Sigmoid colon (tissue), 7 donors: ENCODE data around the gene ZNF486. TPM values are rescaled to one million over a fixed set of nuclear protein-coding genes. Genes with fewer than 3 reads are reported as not detected.
"Not testable (repeated sequence)": the region's sequence is repeated elsewhere in the genome, so short reads cannot be mapped to it uniquely, and the experiment has no call there.

Source experiments
- DNase-seq: peaks from one replicate; pipeline ENCODE4 v3.0.0-alpha.2; 2019
- H3K27ac ChIP-seq, 4 donors: fragments of 200-600 bp; sonication (generic); one replicate each; pipeline ENCODE4 v1.5.1; 2016 to 2019; ENCODE audit warnings: mild to moderate bottlenecking in 1 of 4
- H3K27me3 ChIP-seq, 3 donors: fragments of 200-600 bp; sonication (generic); one replicate each; pipeline ENCODE4 v1.5.1; 2019; ENCODE audit warnings: mild to moderate bottlenecking in 1 of 3
- H3K36me3 ChIP-seq, 4 donors: fragments of 200-600 bp; sonication (generic); one replicate each; pipeline ENCODE4 v1.5.1; 2016 to 2019
- H3K4me1 ChIP-seq, 4 donors: fragments of 200-600 bp; sonication (generic); one replicate each; pipeline ENCODE4 v1.5.1; 2017 to 2019
- H3K4me3 ChIP-seq, 4 donors: fragments of 200-600 bp; sonication (generic); one replicate each; pipeline ENCODE4 v1.5.1; 2017 to 2019; ENCODE audit warnings: mild to moderate bottlenecking in 2 of 4, moderate library complexity in 1 of 4
- H3K9me3 ChIP-seq, 4 donors: fragments of 200-600 bp in 3 of 4; sonication (generic) in 3 of 4; one replicate each; pipeline versions ENCODE4 v1.5.1 to v1.6.1; 2013 to 2019
- CTCF ChIP-seq, 4 experiments: fragments of 450-650 bp in 3 of 4; fragments of 200-600 bp in 1 of 4; IDR thresholded peaks; one replicate each; pipeline ENCODE4 v1.5.1; 2016 to 2019; ENCODE audit warnings: antibody characterized with exemption in 4 of 4, mild to moderate bottlenecking in 3 of 4, moderate library complexity in 2 of 4
- EP300 ChIP-seq, 4 donors: sonication (generic); formaldehyde crosslinking; IDR thresholded peaks; one replicate each; pipeline ENCODE4 v1.6.1; 2017; ENCODE audit warnings: antibody characterized with exemption in 4 of 4
- POLR2A ChIP-seq, 2 donors: fragments of 450-650 bp; IDR thresholded peaks; one replicate each; pipeline ENCODE4 v1.6.1; 2016; ENCODE audit warnings: antibody characterized with exemption in 2 of 2, mild to moderate bottlenecking in 2 of 2, moderate library complexity in 2 of 2
- POLR2AphosphoS5 ChIP-seq, 4 donors: sonication (generic); formaldehyde crosslinking; IDR thresholded peaks; one replicate each; pipeline ENCODE4 v1.6.1; 2017; ENCODE audit warnings: antibody characterized with exemption in 4 of 4
- WGBS, 2 donors: extraction: QIAGEN DNeasy Blood & Tissue Kit; methylation state at CpG; one replicate each; pipeline ENCODE4 v1.1.7; 2013; 5-methylcytosine and 5-hydroxymethylcytosine counted together
- intact Hi-C: fragments of 100-400 bp; cut with DNase I; formaldehyde crosslinking; loops from one replicate; pipeline ENCODE4 v1.15.1; 2023
- polyA plus RNA-seq, 3 donors: library from polyadenylated mRNA; stranded (reverse); fragments of 200-250 nt; gene quantifications; one replicate each; pipeline ENCODE4 v1.2.3, GENCODE V29; 2013
- total RNA-seq, 4 donors: library from RNA; depleted of rRNA; stranded (reverse); fragments of >200 nt; gene quantifications; one replicate each; pipeline ENCODE4 v1.1.0, GENCODE V29; 2016
- donor health status: healthy with polysubstance abuse.
- donor health status: Bipolar disorder and iron deficiency.
- donor health status: healthy.

ZNF486 gene
- total and polyA plus RNA-seq, 7 donors, result 0.92 to 4.2 (median 3.5) TPM

- Histone ChIP-seq H3K4me3 (no peak overlapping the region), H3K9me3 (peaks cover 0 to 31% (median 6%) of the 10 kb centered on the region in 4 donors), H3K27ac (no peak overlapping the region), H3K36me3 (peaks cover 10 to 45% (median 16%) of the 10 kb centered on the region in 4 donors), H3K4me1 (no peaks in the 10 kb centered on the region), H3K27me3 (no peaks in the 10 kb centered on the region)
- no peak for TF ChIP-seq EP300 (IDR thresholded peaks at IDR 0.05)
- TF ChIP-seq POLR2A (IDR thresholded peaks at IDR 0.05), result no peak
- TF ChIP-seq CTCF (IDR thresholded peaks at IDR 0.05), result no peak
- TF ChIP-seq POLR2AphosphoS5 (IDR thresholded peaks at IDR 0.05), result no peak
- no peak for DNase-seq
- WGBS, 2 donors, result 97% methylated on average over 3 of the region's 3 CpGs
- intact Hi-C loops, result no loop called here
These were observed 30.7 kb downstream of the ZNF486 start for GRCh38 chr19:20197747-20198146.

GRCh38 chr19:20209051-20209450 lies 42.0 kb downstream of the ZNF486 start:
- WGBS, 2 donors, result 79 to 84% methylated on average over 2 of the region's 2 CpGs
- TF ChIP-seq POLR2AphosphoS5 (IDR thresholded peaks at IDR 0.05), result no peak
- TF ChIP-seq EP300 (IDR thresholded peaks at IDR 0.05), result no peak
- TF ChIP-seq CTCF (IDR thresholded peaks at IDR 0.05), result no peak
- no peak for TF ChIP-seq POLR2A (IDR thresholded peaks at IDR 0.05)
- Histone ChIP-seq H3K27ac (no peak overlapping the region), H3K36me3 (no peaks in the 10 kb centered on the region), H3K9me3 (no peaks in the 10 kb centered on the region), H3K4me1 (no peaks in the 10 kb centered on the region), H3K4me3 (no peak overlapping the region), H3K27me3 (no peaks in the 10 kb centered on the region)
- DNase-seq, result no peak
- intact Hi-C loops, result no loop called here

DNA sequence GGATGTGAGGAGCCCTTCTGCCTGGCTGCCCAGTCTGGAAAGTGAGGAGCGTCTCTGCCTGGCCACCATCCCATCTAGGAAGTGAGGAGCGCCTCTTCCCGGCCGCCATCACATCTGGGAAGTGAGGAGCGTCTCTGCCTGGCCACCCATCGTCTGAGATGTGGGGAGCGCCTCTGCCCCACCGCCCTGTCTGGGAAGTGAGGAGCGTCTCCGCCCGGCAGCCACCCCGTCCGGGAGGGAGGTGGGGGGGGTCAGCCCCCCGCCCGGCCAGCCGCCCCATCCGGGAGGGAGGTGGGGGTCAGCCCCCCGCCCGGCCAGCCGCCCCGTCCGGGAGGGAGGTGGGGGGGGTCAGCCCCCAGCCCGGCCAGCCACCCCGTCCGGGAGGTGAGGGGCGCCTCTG lies 47.4 kb downstream of the ZNF486 start:
- WGBS, 2 donors, result 92 to 95% methylated on average over 26 of the region's 26 CpGs
- H3K36me3 ChIP-seq, H3K9me3 ChIP-seq, H3K4me1 ChIP-seq, intact Hi-C loops, H3K4me3 ChIP-seq, H3K27me3 ChIP-seq, DNase-seq, H3K27ac ChIP-seq: not testable (repeated sequence)

- H3K27ac ChIP-seq, H3K4me3 ChIP-seq, H3K9me3 ChIP-seq, DNase-seq, intact Hi-C loops, H3K36me3 ChIP-seq, H3K4me1 ChIP-seq, H3K27me3 ChIP-seq: not testable (repeated sequence)
- 76 to 92% methylated on average over 1 of the region's 1 CpG for WGBS, 2 donors
These were observed 54.6 kb downstream of the ZNF486 start for GRCh38 chr19:20221605-20222004.

- H3K27ac ChIP-seq, result no peak overlapping the region
- 22 to 76% methylated on average over 3 of the region's 3 CpGs for WGBS, 2 donors
- H3K36me3 ChIP-seq, result no peaks in the 10 kb centered on the region
- H3K27me3 ChIP-seq, result no peaks in the 10 kb centered on the region
- no peak overlapping the region for H3K4me3 ChIP-seq
- no peak for DNase-seq
- peaks cover 0 to 10% (median 4%) of the 10 kb centered on the region in 4 donors for H3K4me1 ChIP-seq
- H3K9me3 ChIP-seq, result peaks cover 0 to 4% (median 2%) of the 10 kb centered on the region in 4 donors
- TF ChIP-seq POLR2A (IDR thresholded peaks at IDR 0.05) (no peak), POLR2AphosphoS5 (IDR thresholded peaks at IDR 0.05) (no peak), EP300 (IDR thresholded peaks at IDR 0.05) (no peak), CTCF (IDR thresholded peaks at IDR 0.05) (no peak)
- intact Hi-C loops, result no loop called here
These were observed 66.1 kb downstream of the ZNF486 start for GRCh38 chr19:20233105-20233504.

GRCh38 chr19:20235156-20235555 lies 68.1 kb downstream of the ZNF486 start:
- intact Hi-C loops, result loop anchor here (5.0 kb wide), 1 partner anchor 593 kb away; the partner anchor contains the start of gene GMIP
- TF ChIP-seq EP300 (IDR thresholded peaks at IDR 0.05) (no peak), POLR2A (IDR thresholded peaks at IDR 0.05) (no peak), POLR2AphosphoS5 (IDR thresholded peaks at IDR 0.05) (no peak), CTCF (IDR thresholded peaks at IDR 0.05) (no peak)
- Histone ChIP-seq H3K9me3 (peaks cover 0 to 4% (median 0%) of the 10 kb centered on the region in 4 donors), H3K4me3 (no peak overlapping the region), H3K36me3 (no peaks in the 10 kb centered on the region), H3K27me3 (no peaks in the 10 kb centered on the region), H3K4me1 (peaks cover 0 to 10% (median 4%) of the 10 kb centered on the region in 4 donors), H3K27ac (no peak overlapping the region)
- no peak for DNase-seq
- WGBS, 2 donors, result 85 to 96% methylated on average over 8 of the region's 8 CpGs
